ENCODE measurements around the gene RCN2.
A peak's percentile ranks its signal among the peaks of the same experiment; 100 is the strongest.

The RCN2 gene

DNA sequence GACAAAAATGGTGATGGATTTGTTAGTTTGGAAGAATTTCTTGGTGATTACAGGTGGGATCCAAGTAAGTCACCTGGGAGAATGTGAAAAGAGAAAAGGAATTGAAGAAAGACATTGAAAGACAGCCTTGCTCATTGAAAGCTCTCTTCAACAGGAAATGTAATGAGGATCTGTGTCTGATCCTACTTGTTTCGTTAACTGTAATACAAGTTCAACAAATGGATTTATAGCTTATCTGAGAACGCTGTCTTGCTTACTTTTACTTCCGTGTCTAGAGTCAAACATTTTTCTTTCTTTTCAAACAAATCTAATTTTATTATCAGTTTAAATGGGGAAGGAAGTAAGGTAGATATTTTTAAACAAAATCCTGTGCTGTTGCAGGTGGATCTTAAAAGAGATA, 15.9 kb downstream of the RCN2 start:
- no peak for TF ChIP-seq CTCF (IDR thresholded peaks at IDR 0.05; ENCODE audit: low read length, missing control alignments)
- DNase-seq (ENCODE audit: low read depth) = no peak
- no peak overlapping the region for H3K4me3 ChIP-seq (replicated peaks; ENCODE audit: low read depth, low read length)

- TF ChIP-seq CTCF (IDR thresholded peaks at IDR 0.05; ENCODE audit: low read length, missing control alignments) = no peak
- H3K4me3 ChIP-seq (replicated peaks; ENCODE audit: low read depth, low read length) = no peak overlapping the region
- no peak for DNase-seq (ENCODE audit: low read depth)
These were observed 19.7 kb downstream of the RCN2 start for GRCh38 chr15:76951220-76951619.

DNA sequence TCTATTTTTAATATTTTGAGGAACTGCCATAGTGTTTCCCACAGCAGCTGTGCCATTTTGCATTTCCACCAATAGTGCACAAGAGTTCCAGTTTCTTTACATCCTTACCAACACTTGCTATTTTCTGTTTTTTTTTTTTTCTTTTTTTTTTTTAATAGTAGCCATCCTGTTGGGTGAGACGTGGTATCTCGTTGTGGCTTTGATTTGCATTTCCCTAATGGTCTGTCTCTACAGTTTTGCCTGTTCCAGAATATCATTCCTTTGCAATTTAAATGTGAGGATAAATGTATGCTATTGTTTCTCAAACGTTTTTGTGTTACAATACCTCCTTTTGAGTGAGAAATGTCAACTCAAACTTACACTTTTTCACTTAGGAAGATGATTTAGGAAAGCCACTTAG, 22.4 kb downstream of the RCN2 start:
- H3K4me3 ChIP-seq (replicated peaks; ENCODE audit: low read depth, low read length) = no peak overlapping the region
- no peak for DNase-seq (ENCODE audit: low read depth)
- no peak for TF ChIP-seq CTCF (IDR thresholded peaks at IDR 0.05; ENCODE audit: low read length, missing control alignments)

- TF ChIP-seq CTCF (IDR thresholded peaks at IDR 0.05; ENCODE audit: low read length, missing control alignments) = no peak
- no peak for DNase-seq (ENCODE audit: low read depth)
- no peak overlapping the region for H3K4me3 ChIP-seq (replicated peaks; ENCODE audit: low read depth, low read length)
These were observed 23.2 kb downstream of the RCN2 start for GRCh38 chr15:76954744-76955143.

DNA sequence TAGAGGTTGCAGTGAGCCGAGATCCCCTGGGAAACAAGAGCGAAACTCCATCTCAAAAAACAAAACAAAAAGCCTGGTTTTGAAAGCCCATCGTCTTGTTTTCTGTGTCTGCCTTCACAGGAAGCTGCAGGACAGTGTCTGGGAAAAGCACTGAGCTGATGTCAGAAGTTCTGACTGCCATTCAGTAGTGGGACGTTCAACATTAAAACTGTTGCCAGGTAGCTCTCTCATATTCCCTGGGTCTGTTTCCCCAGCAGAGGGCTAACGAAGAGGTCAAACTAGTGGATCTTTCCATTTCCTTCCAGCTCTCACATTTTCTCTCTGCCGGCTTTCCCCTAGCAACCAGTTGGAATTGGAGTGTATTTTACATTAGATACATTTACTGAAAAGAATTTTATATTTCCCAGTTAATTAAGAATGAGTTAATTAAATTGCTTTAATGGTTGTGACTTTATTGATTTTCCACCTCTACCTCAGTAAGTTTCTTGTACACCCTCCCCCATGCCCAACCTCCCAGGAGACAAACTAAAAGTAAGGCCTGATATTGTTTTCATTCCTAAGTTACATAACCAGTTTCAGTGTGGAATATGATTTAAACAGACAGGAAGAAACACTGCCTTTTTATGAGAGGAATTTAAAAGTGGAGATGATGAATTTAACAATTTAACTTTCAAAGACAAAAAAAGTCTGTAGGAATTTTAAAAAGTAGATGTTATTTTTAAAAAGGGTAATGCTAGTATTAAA, 29.9 kb downstream of the RCN2 start:
- no peak overlapping the region for H3K4me3 ChIP-seq (replicated peaks; ENCODE audit: low read depth, low read length)
- DNase-seq (ENCODE audit: low read depth) = no peak
- TF ChIP-seq CTCF (IDR thresholded peaks at IDR 0.05; ENCODE audit: low read length, missing control alignments) = no peak

DNA sequence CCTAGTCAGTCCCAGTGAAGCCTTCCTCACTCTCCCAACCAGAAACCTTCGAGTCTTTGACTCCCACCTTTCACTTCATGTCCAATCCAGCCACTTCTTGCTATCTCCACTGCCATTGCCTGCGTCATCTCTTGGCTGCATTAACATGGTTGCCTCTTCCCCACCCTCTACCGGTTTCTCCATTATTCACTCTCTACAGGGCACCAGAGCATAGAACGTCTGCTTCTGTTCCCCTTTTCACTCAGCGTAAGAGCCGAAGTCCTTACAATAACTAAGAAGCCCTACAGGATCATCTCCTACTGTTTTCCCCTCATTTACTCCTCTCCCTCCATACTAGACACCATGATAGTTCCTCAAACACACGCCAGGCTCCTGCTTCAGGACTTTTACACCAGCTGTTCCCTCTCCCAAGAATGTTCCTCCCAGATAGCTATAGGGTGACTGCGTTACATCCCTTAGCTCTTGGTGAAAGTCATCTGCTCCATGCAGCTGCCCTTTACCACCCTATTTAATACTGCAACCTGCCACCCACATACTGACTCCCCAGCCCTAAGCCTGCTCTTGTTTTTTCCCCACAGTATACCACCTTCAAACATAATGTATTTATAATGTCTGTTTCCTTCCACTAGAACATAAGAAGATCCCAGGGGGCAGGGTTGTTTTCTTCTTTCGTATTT, 30.9 kb downstream of the RCN2 start:
- DNase-seq (ENCODE audit: low read depth) = no peak
- no peak overlapping the region for H3K4me3 ChIP-seq (replicated peaks; ENCODE audit: low read depth, low read length)
- no peak for TF ChIP-seq CTCF (IDR thresholded peaks at IDR 0.05; ENCODE audit: low read length, missing control alignments)

DNA sequence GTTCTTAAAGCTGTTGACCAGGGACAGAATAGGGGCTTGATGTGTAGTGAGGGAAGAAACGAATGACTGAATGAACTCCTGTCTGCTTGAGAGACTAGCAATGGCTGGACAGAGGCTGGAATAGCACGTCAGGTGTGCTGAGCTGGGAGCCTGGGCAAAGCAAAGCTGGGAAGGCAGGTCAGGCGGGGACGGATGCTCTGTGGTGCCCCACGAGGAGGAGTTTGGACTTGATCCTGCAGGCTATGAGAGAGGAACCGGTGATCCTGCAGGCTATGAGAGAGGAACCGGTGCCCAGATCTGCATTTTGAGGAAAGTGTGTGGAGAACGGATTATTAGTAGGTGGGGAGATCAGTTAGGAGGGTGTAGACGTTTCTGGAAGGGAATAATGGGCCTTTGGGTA, 32.0 kb downstream of the RCN2 start:
- peak; percentile 5 for TF ChIP-seq CTCF (IDR thresholded peaks at IDR 0.05; ENCODE audit: low read length, missing control alignments)

More for the DNA sequence above, 32.0 kb downstream of the RCN2 start:
- no peak overlapping the region for H3K4me3 ChIP-seq (replicated peaks; ENCODE audit: low read depth, low read length)
- no peak for DNase-seq (ENCODE audit: low read depth)

Measured in fibroblast of pulmonary artery (primary cell).